Hematopoietic multipotent progenitor cell treated with erythropoietin and hydrocortisone succinate and interleukin-3 and kit ligand, for 15 days (in vitro differentiated cells): ENCODE measurements around the gene HMGCL.

Source experiments
- DNase-seq: peaks from one replicate; pipeline ENCODE4 v3.0.0-alpha.2; 2015; ENCODE audit warnings: low spot score

The HMGCL gene

GRCh38 chr1:23774174-23774880 is 50.9 kb downstream of the HMGCL start:
- DNase-seq, result peak; percentile 26

DNA sequence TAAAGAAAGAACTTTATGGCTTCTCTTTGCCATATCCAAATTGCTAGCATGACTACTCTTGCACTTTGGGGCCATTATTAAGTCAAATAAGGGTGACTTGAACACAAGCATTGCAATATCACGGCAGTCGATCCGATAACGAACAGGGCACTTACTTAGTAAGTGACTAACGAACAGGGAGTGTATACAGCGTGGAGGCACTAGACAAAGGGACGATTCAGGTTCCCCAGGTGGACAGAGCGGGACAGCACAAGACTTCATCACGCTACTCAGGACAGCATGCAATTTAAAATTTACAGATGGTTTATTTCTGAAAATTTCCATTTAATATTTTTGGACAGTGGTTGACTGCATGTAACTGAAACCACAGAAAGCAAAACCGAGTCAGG is 52.4 kb downstream of the HMGCL start:
- DNase-seq, result no peak

- DNase-seq, result peak; percentile 90
These were observed 53.0 kb downstream of the HMGCL start for GRCh38 chr1:23772049-23772853.

- DNase-seq, result no peak
These were observed 56.5 kb downstream of the HMGCL start for GRCh38 chr1:23768733-23769132.

DNA sequence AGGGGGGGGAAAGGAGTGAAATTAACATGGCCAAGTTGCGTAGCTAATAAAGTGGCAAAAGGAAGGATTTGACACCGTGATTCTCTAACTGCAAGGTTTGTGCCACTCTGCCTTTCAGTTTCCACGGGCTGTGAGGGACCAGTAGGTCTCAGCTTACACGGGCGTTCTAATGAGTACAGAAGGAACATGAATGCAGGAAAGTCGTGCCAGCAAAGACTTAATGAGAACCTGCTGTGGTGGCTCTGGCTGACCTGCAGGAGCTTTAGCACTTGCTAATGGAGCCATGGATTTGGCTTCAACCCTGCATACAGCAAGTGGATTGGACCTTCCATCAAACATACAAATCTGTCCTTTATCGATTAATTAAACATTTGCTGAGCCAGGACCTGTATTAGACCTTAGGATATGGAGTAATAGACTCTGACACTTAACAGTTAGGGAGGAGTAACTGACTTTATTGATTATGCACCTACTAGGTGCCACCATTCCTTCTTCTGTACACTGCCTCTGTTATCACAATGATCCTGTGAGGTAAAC is 62.1 kb downstream of the HMGCL start:
- DNase-seq, result no peak

- DNase-seq, result no peak
These were observed 66.0 kb downstream of the HMGCL start for GRCh38 chr1:23759277-23759676.

DNA sequence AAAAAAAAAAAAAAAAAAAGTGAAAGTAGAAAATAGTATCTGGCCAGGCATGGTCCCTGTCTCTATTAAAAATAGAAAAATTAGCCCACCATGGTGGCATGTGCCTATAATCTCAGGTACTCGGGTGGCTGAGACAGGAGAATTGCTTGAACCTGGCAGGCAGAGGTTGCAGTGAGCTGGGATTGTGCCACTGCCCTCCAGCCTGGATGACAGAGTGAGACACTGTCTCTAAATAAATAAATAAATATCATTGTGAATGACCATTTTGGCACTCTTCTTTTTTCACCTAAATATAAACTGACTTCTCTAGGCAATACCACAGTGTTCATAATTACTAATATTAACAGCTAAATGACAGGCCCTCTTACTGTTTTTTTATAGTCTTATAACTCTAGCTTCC is 67.4 kb downstream of the HMGCL start:
- no peak for DNase-seq

DNA sequence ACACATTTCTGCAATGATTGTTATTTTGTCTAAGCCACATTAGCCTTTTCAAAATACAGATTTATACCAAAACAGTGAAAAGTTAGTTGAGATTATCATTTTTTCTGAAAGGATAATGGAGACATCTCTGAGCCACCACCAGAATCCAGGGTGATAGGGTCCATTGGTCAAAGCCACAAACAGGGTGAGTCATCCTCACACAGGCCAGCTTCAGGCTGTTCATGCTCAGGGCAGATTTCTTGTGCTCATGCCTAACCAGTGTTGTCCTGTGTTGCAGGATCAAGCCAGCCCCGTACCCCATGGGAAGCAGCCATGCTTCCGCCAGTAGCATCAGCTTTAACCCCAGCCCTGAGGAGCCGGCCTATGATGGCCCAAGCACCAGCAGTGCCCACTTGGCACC is 68.6 kb downstream of the HMGCL start:
- no peak for DNase-seq

- DNase-seq, result no peak
These were observed 72.3 kb downstream of the HMGCL start for GRCh38 chr1:23752909-23753308.
